ENCODE measurements around the gene COL6A3. TPM values are rescaled to one million over a fixed set of nuclear protein-coding genes. Genes with fewer than 3 reads are reported as not detected.
"Not testable (repeated sequence)": the region's sequence is repeated elsewhere in the genome, so short reads cannot be mapped to it uniquely, and the experiment has no call there.

The COL6A3 gene
- total RNA-seq, 1 donor from 2014 or later: 198 TPM

DNA sequence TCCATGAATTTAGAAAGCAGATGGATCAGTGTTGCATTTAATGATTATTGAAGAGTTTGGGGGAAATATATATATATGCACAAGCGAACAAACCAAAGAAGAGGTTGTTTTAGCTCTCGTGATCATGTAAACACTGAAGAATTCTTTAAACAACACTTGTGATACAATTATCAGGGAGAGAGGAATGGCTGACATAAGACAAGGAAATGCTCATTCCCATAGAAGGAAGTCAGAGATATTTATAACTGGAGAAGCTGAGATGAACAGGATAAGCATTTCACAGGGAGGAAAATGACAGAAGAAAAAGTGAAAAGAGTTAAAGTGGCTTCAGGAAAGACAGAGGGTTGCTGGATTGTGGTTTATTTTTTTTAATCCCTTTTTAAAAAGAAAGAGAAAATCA lies 10.6 kb upstream of the COL6A3 start:
- no peak for DNase-seq (ENCODE audit: low spot score)
- intact Hi-C loops (cut with DNase I): no loop called here
- ATAC-seq: no peak

DNA sequence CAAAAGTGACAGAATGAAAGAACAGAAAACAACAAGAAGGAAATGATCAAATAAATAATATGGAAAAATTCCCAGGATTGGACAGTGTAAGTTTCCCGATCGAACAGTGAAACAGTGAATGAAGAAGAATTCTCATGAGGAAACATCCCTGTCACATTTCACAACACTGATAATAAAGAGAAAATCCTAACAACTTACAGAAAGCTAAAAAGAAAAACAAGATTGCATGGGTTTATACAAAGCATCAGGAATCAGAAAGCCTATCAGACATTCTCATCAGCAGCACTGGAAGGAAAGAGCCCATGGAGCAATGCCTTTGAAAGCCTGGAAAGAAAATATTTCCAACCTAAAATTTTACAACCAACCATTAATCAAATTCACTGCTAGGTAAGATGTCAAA lies 9.9 kb upstream of the COL6A3 start:
- intact Hi-C loops (cut with DNase I): no loop called here
- ATAC-seq: no peak
- DNase-seq (ENCODE audit: low spot score): no peak

DNA sequence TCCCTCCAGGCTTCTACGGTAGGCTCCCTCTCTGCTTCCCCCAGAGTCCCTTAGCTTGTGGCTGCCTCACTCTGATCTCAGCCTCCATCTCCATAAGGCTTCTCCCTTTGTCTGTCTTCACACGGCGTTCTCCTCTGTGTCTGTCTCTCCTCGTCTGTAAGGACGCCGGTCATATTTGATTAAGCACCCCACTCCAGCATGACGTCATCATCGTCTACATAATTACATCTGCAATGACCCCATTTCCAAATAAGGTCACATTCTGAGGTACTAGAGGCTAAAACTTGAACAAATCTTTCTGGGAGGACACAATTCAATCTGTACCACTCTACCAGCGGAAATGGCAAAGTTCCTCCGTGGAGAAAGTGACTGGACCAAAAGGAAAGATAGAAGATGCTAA lies 8.3 kb upstream of the COL6A3 start:
- DNase-seq (ENCODE audit: low spot score) (no peak), ATAC-seq (no peak)
- intact Hi-C loops (cut with DNase I): no loop called here

DNA sequence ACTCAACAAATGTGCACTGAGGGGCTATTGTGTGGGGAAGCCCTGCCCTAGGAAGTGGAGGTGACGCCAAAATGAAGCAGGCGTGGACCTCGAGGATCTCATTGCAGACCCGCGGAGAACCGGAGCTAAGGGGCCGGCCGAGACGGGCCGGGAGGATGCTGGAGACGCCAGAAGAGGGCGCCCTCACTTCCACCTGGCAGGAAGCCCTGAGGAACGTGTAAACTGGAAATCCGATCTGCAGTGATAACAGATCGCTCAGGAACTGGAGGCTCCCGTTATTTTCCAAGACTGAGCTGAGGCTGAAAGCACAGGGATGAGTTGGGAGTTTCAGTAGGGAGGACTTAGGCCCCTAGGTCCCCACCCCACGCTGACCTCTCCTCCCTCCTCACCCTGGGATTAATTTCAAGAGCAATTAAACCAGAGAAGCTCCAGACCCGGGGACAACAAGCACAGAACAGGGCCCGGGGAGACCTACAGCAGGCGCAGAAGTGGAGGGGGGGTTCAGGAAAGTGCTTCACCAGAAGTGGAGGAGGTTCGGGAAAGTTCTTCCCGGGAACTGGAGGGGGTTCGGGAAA lies 7.7 kb upstream of the COL6A3 start:
- intact Hi-C loops (cut with DNase I): no loop called here
- DNase-seq (ENCODE audit: low spot score) (peak; percentile 91), ATAC-seq (peak; percentile 95)

DNA sequence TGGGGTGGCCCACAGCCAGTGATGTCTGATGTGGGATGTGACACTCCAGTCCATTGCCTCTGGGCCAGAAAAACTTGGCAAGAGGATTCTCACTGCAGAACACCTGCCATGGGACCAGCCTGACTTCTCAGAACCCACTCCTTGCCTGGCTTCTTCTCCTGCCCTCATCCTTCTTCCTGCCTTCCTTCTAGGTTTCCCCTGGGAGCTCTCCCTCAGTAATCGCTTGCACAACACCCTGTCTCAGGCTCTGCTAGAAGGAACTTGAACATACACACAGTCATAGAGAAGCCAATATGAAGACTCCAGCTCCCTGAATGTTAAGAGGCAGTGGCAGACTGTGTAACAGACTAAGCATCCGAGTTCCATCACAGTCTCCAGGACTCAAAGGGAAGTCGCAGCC lies 4.3 kb upstream of the COL6A3 start:
- DNase-seq (ENCODE audit: low spot score): no peak
- intact Hi-C loops (cut with DNase I): no loop called here
- no peak for ATAC-seq

DNA sequence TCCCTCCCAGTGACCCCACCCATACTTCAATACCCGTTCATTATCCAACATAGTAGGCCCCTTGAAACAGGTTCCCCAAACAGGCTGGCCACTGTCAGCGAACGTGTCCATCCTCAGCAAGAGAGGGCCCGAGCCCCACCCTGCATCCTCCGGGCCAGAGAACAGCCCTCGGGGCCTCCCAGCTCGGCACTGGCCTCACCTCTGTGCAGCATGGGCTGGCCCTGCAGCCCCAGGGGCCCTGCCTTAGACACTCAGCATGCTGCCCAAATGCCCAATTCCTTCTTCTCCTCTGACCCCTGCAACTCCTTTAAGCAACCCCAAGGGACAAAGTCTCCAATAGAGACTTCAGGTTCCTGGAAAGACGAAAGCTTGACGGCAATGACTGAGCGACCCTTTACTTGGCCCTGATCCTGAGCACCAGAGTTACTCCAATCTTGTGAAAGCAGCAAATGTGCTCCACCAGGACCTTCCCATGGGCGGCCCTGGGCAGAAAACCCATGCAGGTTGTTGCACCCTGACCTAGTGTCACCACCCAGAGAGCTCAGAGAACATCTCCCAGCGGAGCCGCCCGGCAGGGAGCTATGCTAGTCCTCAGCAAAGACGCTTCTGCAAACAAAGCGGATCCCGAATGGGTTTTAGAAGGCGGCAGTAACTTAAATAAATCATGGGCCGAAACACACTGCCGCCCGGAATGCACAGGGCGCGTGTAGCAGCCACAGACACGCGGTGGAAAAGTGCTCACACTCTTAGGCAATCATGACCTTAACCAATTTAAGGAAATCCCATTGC lies 782 bp downstream of the COL6A3 start:
- ATAC-seq (peak; percentile 62), DNase-seq (ENCODE audit: low spot score) (no peak)
- intact Hi-C loops (cut with DNase I): loop anchor here (2.0 kb wide), 1 partner anchor 62 kb away; no protein-coding TSS in a partner anchor

DNA sequence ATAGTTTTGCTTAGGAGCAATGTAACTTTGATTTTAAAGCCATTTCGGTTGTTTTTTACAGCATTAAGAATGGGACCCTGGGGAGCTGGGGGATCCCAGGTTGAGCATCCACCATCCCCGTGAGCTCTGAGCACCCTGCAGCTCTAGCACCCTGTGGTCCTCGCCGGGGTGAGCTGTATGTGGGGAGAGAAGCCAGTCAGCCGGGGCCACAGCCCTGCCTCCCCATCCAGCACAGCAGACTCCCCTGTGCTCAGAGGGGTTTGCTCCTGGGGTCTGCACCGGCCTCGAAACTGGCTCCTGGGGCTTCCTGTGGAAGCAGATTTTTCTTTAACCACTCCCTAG lies 1.3 kb downstream of the COL6A3 start:
- intact Hi-C loops (cut with DNase I): loop anchor here (2.0 kb wide), 1 partner anchor 62 kb away; no protein-coding TSS in a partner anchor
- DNase-seq (ENCODE audit: low spot score) (no peak), ATAC-seq (no peak)

DNA sequence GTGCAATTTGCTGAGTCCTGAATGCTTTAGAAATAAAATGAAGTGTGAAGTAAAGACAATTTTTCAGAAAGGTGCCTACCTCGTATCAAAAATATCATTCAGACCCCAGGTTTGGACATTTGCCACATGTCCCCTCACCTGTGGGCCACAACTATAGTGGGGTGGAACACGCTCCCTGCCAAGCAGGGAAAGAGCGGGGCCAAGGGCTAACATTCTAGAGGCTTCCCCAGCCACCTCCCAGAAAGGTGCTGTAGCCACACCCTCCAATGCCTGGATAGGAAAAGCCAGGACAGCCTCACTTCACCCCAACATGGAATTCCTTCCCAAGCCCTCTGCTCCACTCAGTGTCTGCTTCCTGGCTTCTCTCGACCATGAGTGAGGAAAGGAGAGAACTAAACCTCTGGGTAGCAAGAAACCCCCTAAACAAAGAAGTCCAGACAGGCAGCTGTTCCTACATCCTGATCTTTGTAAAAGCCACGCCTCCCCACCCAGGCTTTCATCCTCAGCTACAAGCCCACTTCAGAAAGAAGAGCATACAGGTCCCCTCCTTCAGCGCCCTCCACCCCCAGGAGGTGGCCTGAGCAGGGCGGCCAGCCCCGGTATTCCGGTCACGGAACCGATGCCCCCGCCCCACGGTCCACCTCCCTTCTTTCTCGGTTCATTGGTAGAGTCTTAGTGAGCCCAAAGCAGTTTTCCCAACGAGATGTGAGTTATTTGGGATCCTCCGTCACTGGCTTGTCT lies 2.1 kb downstream of the COL6A3 start:
- peak; percentile 74 for DNase-seq (ENCODE audit: low spot score)
- intact Hi-C loops (cut with DNase I): loop anchor here (2.0 kb wide), 1 partner anchor 63 kb away; no protein-coding TSS in a partner anchor
- ATAC-seq: peak; percentile 54

DNA sequence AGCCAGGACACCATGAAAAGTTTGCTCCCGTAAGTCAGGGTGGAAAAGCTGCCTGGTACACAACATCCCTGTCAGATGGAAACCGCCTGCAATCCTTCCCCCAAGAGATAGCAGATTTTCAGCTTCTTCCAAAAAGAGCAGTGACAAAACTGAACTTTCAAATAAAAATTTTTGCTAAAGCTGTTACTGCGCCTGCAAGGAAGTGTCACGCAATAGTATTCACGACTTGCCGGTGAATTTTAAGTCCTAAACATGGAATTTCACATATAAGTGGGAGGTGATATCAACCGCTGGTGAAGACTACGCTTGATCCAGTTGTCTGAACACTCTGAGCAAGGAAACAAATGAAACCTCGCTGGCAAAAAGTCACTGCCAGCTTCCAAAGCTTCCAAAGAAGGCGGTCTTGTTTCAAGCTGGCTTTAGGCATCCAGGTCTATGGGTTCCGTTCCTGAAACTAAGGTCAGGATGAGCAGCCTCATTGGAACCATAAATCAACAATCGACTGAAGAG lies 2.8 kb downstream of the COL6A3 start:
- ATAC-seq (no peak), DNase-seq (ENCODE audit: low spot score) (no peak)
- intact Hi-C loops (cut with DNase I): no loop called here

DNA sequence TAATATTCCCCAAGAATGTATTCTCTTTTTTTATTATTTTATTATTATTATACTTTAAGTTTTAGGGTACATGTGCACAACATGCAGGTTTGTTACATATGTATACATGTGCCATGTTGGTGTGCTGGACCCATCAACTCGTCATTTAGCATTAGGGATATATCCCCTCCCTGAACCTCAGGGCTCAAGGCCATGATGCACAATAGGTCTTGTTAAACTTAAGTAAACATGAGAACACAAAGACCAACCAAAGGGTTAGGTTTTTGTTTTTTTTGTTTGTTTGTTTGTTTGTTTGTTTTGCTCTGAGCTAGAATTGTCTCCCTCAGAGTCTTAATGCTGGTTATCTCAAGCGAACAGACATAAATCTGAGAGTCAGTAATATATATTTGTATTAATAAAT lies 4.7 kb downstream of the COL6A3 start:
- ATAC-seq; DNase-seq (ENCODE audit: low spot score); intact Hi-C loops (cut with DNase I): not testable (repeated sequence)

DNA sequence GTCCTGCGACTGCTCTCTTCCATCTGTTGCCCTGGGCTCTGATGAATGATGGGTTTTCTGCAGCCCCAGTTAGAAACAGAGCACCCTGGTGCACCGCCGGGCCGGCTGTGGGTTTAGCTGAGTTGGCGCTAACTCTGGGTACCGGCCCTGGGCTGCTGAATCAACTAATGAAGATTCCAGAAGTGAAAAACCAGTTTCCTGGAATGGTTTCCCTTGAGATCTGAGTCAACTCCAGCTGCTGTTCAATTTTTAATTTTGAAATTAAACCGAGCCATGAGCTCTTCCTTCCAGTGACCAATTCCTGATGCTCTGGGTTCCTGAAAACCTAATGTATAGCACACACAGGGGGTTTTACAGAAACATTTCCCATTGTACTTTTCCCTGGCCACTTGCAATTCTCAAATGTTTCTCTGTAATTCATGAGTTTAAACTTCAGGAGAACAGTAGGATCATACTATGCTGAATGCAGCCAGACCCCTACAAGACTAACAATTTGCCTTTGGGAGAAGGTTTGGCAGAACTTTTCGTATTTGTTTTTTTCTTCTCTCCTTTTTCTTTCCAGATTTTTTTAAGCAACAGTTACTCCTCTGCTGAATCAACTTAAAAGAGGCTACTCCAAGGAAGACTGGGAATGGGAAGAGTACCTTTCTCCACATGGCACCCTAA lies 5.5 kb downstream of the COL6A3 start:
- ATAC-seq: peak; percentile 28
- no peak for DNase-seq (ENCODE audit: low spot score)
- intact Hi-C loops (cut with DNase I): no loop called here

DNA sequence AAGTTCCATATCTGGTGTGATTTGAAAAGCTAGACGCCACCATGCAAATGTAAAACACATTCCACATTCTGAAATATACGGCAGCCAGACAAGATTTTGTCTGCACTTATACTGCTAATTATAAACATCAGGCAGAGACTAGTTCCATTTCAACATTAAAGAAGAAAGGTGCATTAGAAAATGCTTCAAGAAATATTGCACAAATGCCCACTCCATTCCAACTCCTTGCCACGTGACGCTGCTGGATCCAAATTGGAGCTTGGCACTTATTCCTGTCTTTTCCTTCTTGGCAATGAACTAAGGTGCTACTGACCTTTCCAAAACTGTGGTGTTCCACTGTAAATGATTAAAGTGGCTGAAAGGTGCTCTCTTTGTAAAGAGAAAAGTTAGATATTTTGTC lies 6.3 kb downstream of the COL6A3 start:
- intact Hi-C loops (cut with DNase I): no loop called here
- ATAC-seq: no peak
- DNase-seq (ENCODE audit: low spot score): no peak

DNA sequence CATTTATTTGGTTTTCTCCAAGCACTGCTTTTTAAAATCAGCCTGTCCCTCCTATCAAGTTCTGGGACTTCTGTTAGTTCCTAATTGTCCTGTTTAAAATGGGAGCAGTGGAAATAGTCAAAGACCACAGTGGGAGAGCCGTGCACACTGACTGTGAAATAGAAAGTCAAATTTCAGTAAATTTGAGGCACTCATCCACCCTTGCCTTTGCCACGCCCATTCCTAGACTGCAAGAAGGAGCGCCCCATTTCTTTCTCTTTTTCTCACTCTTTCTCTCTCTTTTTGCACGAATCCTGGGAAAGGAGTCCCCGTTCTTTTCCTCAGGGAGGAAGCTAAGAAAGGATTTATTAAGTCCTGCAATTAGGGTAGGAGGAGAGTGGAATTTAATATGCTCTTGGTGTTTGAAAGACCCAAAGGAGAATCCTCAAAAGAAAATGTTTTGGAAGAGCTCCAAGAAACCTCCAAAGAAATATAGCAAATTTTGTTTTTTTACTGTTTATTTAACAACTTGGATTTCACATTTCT lies 7.5 kb downstream of the COL6A3 start:
- intact Hi-C loops (cut with DNase I): no loop called here
- no peak for DNase-seq (ENCODE audit: low spot score)
- ATAC-seq: no peak

DNA sequence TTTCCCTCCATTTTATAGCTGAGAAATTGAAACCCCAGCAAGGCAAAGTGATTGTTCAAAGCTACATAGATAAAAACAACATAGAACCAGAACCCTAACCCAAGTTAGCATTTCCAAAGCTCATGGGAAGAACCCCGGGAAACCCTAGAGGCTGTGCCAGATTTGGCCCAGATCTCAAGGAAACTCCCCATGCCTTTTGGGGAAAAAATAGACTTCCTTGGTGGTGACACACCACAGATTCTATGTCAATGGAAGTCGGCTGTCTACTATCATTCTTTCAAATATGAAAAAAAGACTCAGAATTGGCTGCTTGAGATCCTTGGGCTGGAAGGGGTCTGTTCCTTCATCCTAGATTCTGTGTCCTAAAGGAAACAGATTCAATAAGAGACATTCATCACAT lies 8.4 kb downstream of the COL6A3 start:
- ATAC-seq (no peak), DNase-seq (ENCODE audit: low spot score) (no peak)
- intact Hi-C loops (cut with DNase I): no loop called here

DNA sequence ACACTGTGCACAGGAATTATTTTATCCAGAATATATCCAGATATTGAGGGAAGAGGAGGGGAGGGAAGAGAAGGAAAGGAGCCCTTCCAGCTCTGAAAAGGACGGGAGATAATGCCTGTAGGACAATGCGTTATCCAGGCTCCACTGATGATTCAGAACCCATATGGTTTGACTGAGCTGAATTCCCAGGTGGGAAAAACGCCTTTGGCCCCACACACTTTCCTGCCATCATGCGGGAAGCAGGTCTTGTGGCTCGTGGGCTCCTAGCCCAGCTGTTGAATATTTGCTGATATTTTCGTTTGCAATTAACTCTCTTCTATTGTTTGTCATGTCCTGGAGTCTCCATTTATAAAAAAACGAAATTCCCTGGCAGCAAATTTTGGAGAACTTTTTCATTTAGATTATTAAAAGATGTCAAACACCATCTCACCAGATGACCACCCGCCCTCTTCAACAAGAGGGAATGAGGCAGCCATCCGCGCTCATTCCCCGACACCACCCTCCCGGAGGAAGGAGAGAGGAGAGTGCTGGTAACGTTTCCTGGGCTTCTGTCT lies 8.9 kb downstream of the COL6A3 start:
- intact Hi-C loops (cut with DNase I): no loop called here
- peak; percentile 5 for ATAC-seq
- no peak for DNase-seq (ENCODE audit: low spot score)

DNA sequence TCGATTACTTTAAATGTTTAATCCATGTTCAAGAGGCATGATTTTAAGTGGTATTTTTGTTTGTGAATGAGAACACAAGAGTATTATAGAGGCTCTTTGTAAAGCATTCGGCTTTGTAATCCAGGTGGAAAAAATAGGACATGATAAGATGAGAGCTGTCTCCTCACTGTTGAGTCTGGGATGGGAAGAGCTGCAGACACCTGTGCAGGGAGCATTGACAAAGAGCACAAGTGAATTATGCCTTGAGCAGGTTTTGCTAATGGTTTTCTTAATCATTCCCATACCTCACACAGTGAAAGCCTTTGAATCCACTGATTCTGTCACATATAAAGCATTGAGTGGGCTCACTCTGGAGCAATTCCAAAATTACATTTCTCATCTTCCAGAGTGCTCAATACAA lies 9.6 kb downstream of the COL6A3 start:
- no peak for ATAC-seq
- intact Hi-C loops (cut with DNase I): no loop called here

DNA sequence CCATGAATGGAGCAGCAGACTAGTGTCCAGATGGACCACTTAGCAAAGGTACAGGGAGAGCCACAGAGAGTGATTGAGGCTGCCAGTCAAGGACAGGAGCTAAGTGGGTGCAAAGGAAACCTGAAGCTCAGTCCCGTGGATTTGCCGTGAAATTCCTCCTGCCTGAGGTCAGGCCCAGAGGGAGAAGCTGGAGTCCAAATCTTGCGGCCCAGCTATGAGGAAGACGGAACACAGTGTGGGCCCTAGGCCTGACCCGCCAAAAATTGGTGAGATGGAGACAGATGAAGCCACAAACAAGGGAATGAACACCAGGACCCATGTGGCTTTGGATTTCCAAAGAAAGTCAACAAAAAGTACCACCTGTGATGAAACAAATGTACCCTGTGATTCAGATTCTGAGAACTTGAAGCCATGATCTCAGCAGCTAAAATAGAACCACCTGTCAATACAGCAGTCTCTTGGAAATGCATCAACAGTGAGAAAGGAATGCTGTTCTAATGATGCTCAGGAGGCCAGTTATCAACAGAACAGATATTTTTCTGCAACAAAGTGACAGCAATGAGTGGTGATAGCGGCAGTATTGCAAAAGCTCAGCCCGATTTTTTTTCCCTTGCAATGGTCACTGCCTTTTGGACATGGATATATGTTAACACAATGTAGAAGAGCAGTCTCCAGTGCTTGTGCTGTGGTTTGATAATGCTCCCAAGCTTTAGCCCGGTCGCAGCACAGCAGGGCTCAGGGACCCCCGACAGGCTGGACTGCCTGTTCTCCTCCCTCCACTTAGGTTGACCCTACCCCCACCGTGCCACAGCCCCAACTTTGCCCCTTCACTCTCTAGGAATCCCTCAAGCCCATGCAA lies 10.7 kb downstream of the COL6A3 start:
- ATAC-seq (peak; percentile 90), DNase-seq (ENCODE audit: low spot score) (no peak)
- intact Hi-C loops (cut with DNase I): no loop called here

More for the DNA sequence above, 9.6 kb downstream of the COL6A3 start:
- DNase-seq (ENCODE audit: low spot score): no peak

DNA sequence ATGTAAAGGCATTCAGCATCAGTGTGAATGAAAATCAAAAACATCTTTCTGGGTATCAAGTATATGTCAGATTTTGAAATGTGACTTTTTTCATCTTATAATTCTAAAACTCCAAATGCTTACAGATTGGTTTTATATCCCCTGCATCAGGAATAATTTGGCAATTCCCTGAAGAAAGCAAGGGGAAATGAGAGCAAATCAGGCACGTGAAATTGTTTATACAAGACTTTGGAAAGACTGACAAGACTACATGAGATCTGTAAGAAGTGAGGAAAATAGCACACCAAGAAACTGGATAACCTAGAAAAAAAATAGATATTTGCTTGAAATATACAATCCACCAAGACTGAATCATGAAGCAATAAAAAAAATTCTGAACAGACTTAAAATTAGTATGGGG lies 13.8 kb downstream of the COL6A3 start:
- intact Hi-C loops (cut with DNase I): no loop called here
- ATAC-seq (no peak), DNase-seq (ENCODE audit: low spot score) (no peak)

Data from sciatic nerve (tissue), 2 donors.